Uterus (tissue), 2 donors: Measurements from ENCODE around the gene IFI35.

Experiments used
- POLR2A ChIP-seq, 2 donors: fragments of 450-650 bp; IDR thresholded peaks; one replicate each; pipeline ENCODE4 v1.6.1; 2016; ENCODE audit warnings: antibody characterized with exemption in 2 of 2, mild to moderate bottlenecking in 1 of 2, moderate library complexity in 1 of 2
- TF ChIP-seq, protein P1 (sequence below), 4 experiments: fragments of 200-600 bp in 2 of 4; fragments of 450-650 bp in 2 of 4; sonication (generic) in 2 of 4; IDR thresholded peaks; one replicate each; pipeline ENCODE4 v1.5.1; 2016 to 2019; ENCODE audit warnings: antibody characterized with exemption in 4 of 4, mild to moderate bottlenecking in 2 of 4, moderate library complexity in 1 of 4

DNA sequence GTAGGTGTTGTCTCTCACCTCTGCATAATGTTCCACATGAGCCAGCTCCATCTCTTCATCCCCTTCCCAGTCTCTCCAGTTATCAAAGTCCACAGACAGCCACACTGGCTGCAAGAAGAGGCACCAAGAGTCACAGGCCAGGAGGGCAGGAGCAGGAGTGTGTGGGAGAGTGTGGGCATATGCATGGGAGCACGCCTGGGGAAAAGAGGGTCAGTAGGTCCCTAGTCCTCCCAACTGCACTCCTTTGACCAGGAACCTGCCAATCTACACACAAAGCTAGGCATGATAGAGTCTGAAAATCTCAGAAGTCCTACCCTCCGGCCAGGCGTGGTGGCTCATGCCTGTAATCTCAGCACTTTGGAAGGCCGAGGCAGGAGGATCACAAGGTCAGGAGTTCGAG is 35.0 kb upstream of the IFI35 start:
- TF ChIP-seq, protein P1, sequence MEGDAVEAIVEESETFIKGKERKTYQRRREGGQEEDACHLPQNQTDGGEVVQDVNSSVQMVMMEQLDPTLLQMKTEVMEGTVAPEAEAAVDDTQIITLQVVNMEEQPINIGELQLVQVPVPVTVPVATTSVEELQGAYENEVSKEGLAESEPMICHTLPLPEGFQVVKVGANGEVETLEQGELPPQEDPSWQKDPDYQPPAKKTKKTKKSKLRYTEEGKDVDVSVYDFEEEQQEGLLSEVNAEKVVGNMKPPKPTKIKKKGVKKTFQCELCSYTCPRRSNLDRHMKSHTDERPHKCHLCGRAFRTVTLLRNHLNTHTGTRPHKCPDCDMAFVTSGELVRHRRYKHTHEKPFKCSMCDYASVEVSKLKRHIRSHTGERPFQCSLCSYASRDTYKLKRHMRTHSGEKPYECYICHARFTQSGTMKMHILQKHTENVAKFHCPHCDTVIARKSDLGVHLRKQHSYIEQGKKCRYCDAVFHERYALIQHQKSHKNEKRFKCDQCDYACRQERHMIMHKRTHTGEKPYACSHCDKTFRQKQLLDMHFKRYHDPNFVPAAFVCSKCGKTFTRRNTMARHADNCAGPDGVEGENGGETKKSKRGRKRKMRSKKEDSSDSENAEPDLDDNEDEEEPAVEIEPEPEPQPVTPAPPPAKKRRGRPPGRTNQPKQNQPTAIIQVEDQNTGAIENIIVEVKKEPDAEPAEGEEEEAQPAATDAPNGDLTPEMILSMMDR (IDR thresholded peaks at IDR 0.05): no peak
- TF ChIP-seq POLR2A (IDR thresholded peaks at IDR 0.05): no peak
